Ishikawa (cell line): ENCODE measurements around the gene MELTF.

ENCODE experiments used
- CEBPB ChIP-seq: IDR thresholded peaks from 2 replicates; pipeline ENCODE4 v1.6.1; 2012
- CREB1 ChIP-seq: IDR thresholded peaks from 2 replicates; pipeline ENCODE4 v1.6.1; 2012; ENCODE audit warnings: low read depth
- FOXM1 ChIP-seq: IDR thresholded peaks from 2 replicates; pipeline ENCODE4 v1.6.1; 2012; ENCODE audit warnings: low read depth, borderline replicate concordance
- MAX ChIP-seq: IDR thresholded peaks from 2 replicates; pipeline ENCODE4 v1.6.1; 2012
- ZBTB7A ChIP-seq: IDR thresholded peaks from 2 replicates; pipeline ENCODE4 v1.6.1; 2012; ENCODE audit warnings: low read depth
- TF ChIP-seq, protein P1 (sequence below): IDR thresholded peaks from 2 replicates; pipeline ENCODE4 v1.6.1; 2012; ENCODE audit warnings: low read depth, mild to moderate bottlenecking

GRCh38 chr3:197011780-197012539 is 17.7 kb downstream of the MELTF start:
- no peak for TF ChIP-seq FOXM1
- TF ChIP-seq, protein P1, sequence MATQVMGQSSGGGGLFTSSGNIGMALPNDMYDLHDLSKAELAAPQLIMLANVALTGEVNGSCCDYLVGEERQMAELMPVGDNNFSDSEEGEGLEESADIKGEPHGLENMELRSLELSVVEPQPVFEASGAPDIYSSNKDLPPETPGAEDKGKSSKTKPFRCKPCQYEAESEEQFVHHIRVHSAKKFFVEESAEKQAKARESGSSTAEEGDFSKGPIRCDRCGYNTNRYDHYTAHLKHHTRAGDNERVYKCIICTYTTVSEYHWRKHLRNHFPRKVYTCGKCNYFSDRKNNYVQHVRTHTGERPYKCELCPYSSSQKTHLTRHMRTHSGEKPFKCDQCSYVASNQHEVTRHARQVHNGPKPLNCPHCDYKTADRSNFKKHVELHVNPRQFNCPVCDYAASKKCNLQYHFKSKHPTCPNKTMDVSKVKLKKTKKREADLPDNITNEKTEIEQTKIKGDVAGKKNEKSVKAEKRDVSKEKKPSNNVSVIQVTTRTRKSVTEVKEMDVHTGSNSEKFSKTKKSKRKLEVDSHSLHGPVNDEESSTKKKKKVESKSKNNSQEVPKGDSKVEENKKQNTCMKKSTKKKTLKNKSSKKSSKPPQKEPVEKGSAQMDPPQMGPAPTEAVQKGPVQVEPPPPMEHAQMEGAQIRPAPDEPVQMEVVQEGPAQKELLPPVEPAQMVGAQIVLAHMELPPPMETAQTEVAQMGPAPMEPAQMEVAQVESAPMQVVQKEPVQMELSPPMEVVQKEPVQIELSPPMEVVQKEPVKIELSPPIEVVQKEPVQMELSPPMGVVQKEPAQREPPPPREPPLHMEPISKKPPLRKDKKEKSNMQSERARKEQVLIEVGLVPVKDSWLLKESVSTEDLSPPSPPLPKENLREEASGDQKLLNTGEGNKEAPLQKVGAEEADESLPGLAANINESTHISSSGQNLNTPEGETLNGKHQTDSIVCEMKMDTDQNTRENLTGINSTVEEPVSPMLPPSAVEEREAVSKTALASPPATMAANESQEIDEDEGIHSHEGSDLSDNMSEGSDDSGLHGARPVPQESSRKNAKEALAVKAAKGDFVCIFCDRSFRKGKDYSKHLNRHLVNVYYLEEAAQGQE, result no peak
- no peak for TF ChIP-seq MAX
- no peak for TF ChIP-seq CEBPB
- no peak for TF ChIP-seq CREB1
- no peak for TF ChIP-seq ZBTB7A
